ENCODE measurements around the gene KANK3. TPM values are rescaled to one million over a fixed set of nuclear protein-coding genes. Genes with fewer than 3 reads are reported as not detected.

The KANK3 gene
- total and polyA plus RNA-seq, 9 of the 15 experiments (the other 6 are each of a cell fraction or from before 2014, with no cell fraction given), result 0.03 to 0.40 (median 0.08) TPM; not detected in 6

DNA sequence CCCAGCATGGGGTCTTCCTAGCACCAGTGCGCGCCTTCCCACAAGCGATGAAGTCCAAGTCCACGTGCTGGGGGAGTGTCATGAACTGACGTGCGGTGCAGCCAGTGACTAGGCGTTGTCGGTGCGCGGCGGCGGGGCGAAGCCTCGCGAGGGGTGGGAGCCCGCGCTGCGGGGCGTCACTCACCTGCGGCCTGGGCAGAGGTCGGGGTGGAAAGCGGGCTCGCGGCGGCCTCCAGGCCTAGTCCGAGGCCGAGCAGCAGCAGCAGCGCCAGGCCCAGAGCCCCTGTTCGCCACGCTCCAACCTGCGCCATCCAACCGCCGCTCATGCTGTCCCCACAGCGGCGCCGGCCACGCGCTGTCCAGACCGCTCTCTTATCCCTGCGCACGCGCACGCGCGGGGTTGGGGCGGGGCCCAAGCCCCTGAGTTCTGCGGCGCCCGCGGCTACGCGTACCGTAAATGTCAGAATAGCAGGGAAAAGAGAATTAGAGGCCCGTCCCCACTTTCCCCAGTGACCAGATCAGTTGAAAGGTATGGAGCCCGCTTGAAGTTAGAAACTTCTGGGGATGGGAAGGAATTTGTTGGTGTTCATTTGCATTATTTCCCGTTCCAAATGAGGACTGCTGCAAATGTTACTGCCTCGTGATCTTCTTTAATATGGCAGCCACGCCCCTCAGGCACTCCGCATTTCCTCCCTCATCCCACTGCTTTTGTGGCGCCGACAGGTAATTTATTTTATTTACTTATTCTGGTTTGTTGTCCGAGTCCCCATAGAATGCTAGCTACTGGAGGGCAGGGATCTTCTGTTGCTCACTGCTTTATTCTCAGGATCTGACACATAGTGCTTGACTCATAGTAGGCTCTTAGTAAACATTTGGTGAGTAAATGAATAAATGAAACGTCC lies 34.8 kb downstream of the KANK3 start, which contains the start of gene CD320 (continued):
- TF ChIP-seq, protein P1, sequence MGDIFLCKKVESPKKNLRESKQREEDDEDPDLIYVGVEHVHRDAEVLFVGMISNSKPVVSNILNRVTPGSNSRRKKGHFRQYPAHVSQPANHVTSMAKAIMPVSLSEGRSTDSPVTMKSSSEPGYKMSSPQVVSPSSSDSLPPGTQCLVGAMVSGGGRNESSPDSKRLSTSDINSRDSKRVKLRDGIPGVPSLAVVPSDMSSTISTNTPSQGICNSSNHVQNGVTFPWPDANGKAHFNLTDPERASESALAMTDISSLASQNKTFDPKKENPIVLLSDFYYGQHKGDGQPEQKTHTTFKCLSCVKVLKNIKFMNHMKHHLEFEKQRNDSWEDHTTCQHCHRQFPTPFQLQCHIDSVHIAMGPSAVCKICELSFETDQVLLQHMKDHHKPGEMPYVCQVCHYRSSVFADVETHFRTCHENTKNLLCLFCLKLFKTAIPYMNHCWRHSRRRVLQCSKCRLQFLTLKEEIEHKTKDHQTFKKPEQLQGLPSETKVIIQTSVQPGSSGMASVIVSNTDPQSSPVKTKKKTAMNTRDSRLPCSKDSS (IDR thresholded peaks at IDR 0.05; ENCODE audit: low read depth, partially characterized antibody), result no peak
- TF ChIP-seq HIVEP1 (CRISPR knock-in tag; IDR thresholded peaks at IDR 0.05) (peak; percentile 46; the same call in 1 of the 2 replicates), RBBP5 (IDR thresholded peaks at IDR 0.05; ENCODE audit: borderline replicate concordance, insufficient read depth, low read length, poor library complexity, severe bottlenecking) (peak; percentile 76), RBM22 (IDR thresholded peaks at IDR 0.05; ENCODE audit: low read depth, low read length, poor library complexity, severe bottlenecking) (peak; percentile 89), HDAC8 (tag; IDR thresholded peaks at IDR 0.05) (0 out of 2 replicates have a peak, but pooled peaks have one; percentile 25), DIDO1 (tag; IDR thresholded peaks at IDR 0.05; ENCODE audit: low read depth) (no peak), ZNF311 (CRISPR knock-in tag; IDR thresholded peaks at IDR 0.05) (no peak), POLR2AphosphoS5 (IDR thresholded peaks at IDR 0.05; ENCODE audit: control insufficient read depth, insufficient read depth, low read depth, low read length) (peak; percentile 69), BDP1 (IDR thresholded peaks at IDR 0.05; ENCODE audit: insufficient read depth, insufficient read length) (no peak), ELF4 (CRISPR knock-in tag; IDR thresholded peaks at IDR 0.05) (no peak), ZNF830 (CRISPR knock-in tag; IDR thresholded peaks at IDR 0.05) (0 out of 2 replicates have a peak, but pooled peaks have one; percentile 32), SAP30 (IDR thresholded peaks at IDR 0.05; ENCODE audit: borderline replicate concordance, insufficient read depth, low read depth, low read length, poor library complexity, severe bottlenecking) (peak; percentile 92), RBM34 (IDR thresholded peaks at IDR 0.05; ENCODE audit: borderline replicate concordance, insufficient read depth, low read length) (no peak), ZFX (CRISPR knock-in tag; IDR thresholded peaks at IDR 0.05) (peak; percentile 93), HLTF (IDR thresholded peaks at IDR 0.05) (no peak)
- TF ChIP-seq, protein P2, sequence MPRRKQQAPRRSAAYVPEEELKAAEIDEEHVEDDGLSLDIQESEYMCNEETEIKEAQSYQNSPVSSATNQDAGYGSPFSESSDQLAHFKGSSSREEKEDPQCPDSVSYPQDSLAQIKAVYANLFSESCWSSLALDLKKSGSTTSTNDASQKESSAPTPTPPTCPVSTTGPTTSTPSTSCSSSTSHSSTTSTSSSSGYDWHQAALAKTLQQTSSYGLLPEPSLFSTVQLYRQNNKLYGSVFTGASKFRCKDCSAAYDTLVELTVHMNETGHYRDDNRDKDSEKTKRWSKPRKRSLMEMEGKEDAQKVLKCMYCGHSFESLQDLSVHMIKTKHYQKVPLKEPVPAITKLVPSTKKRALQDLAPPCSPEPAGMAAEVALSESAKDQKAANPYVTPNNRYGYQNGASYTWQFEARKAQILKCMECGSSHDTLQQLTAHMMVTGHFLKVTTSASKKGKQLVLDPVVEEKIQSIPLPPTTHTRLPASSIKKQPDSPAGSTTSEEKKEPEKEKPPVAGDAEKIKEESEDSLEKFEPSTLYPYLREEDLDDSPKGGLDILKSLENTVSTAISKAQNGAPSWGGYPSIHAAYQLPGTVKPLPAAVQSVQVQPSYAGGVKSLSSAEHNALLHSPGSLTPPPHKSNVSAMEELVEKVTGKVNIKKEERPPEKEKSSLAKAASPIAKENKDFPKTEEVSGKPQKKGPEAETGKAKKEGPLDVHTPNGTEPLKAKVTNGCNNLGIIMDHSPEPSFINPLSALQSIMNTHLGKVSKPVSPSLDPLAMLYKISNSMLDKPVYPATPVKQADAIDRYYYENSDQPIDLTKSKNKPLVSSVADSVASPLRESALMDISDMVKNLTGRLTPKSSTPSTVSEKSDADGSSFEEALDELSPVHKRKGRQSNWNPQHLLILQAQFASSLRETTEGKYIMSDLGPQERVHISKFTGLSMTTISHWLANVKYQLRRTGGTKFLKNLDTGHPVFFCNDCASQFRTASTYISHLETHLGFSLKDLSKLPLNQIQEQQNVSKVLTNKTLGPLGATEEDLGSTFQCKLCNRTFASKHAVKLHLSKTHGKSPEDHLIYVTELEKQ (CRISPR knock-in tag; IDR thresholded peaks at IDR 0.05), result no peak
- TF ChIP-seq, protein P3, sequence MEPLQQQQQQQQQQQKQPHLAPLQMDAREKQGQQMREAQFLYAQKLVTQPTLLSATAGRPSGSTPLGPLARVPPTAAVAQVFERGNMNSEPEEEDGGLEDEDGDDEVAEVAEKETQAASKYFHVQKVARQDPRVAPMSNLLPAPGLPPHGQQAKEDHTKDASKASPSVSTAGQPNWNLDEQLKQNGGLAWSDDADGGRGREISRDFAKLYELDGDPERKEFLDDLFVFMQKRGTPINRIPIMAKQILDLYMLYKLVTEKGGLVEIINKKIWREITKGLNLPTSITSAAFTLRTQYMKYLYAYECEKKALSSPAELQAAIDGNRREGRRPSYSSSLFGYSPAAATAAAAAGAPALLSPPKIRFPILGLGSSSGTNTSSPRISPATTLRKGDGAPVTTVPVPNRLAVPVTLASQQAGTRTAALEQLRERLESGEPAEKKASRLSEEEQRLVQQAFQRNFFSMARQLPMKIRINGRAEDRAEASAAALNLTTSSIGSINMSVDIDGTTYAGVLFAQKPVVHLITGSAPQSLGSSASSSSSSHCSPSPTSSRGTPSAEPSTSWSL (CRISPR knock-in tag; IDR thresholded peaks at IDR 0.05; ENCODE audit: borderline replicate concordance), result no peak

Data from K562 (cell line).